ENCODE data around the gene ATP5F1B.
"Not testable (repeated sequence)": the region's sequence is repeated elsewhere in the genome, so short reads cannot be mapped to it uniquely, and the experiment has no call there.

DNA sequence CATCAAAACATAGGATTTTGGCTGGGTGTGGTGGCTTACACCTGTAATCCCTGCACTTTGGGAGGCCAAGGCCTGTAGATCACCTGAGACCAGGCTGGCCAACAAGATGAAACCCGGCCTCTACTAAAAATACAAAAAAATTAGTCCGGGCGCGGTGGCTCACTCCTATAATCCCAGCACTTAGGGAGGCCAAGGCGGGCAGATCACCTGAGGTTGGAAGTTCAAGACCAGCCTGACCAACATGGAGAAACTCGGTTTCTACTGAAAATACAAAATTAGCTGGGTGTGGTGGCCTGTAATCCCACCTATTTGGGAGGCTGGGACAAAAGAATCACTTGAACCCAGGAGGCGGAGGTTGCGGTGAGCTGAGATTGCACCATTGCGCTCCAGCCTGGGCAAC lies 2.2 kb upstream of the ATP5F1B start:
- not testable (repeated sequence) for TF ChIP-seq POLR2A (IDR thresholded peaks at IDR 0.05; ENCODE audit: low read depth, low read length); POLR2AphosphoS5 (IDR thresholded peaks at IDR 0.05; ENCODE audit: low read depth, low read length); PAX5 (IDR thresholded peaks at IDR 0.05; ENCODE audit: insufficient read depth, low read length, severe bottlenecking)

Measured in GM12891 (cell line).